Activated CD8-positive, alpha-beta memory T cell treated with anti-CD3 and anti-CD28 coated beads for 1 hour (primary cell): ENCODE measurements around the gene BCL2L12.
"Not testable (repeated sequence)": the region's sequence is repeated elsewhere in the genome, so short reads cannot be mapped to it uniquely, and the experiment has no call there.

ENCODE experiments used
- DNase-seq, 2 donors: peaks; one replicate each; pipeline ENCODE4 v3.0.0-alpha.2; 2020; ENCODE audit warnings: low read depth in 1 of 2; ENCODE audit errors: extremely low read depth in 1 of 2

BCL2L12 gene

DNA sequence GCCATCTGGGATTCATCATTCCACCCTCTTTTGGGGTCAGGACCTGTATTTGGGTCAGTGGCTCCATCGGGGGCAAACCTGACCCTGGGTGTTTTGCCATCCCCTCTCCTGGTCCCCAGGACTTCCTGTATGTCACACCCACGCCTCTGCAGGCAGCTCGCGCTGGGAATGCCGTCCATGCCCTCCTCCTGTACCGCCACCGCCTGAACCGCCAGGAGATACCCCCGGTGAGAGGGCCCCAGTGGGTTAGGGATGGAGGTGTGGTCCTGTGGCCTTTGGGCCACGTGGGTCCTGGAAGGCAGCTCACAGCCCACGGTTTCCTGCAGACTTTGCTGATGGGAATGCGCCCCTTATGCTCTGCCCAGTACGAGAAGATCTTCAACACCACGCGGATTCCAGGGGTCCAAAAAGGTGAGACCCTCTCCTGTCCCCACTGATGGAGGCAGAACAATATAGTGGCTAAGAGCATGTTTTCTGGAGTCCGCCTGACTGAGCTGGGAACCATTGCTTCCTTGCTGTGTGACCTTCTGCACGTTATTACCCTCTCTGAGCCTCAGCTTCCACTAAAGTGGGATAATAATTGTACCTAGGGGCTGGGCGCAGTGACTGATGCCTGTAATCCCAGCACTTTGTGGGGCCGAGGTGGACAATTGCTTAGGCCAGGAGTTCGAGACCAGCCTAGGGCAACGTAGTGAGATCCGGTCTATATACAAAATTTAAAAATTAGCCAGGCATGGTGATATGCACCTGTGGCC lies 39.3 kb downstream of the BCL2L12 start:
- no peak for DNase-seq

DNA sequence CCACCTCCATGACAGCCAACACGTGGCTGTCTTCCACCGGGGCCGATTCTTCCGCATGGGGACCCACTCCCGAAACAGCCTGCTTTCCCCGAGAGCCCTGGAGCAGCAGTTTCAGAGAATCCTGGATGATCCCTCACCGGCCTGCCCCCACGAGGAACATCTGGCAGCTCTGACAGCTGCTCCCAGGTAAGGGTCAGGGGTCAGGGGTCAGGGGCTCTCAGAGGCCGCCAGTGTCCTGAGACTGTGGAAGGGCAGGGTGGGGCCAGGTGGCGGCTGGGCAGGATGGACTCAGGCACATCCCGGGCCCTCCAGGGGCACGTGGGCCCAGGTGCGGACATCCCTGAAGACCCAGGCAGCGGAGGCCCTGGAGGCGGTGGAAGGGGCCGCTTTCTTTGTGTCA lies 40.2 kb downstream of the BCL2L12 start:
- DNase-seq = no peak

DNA sequence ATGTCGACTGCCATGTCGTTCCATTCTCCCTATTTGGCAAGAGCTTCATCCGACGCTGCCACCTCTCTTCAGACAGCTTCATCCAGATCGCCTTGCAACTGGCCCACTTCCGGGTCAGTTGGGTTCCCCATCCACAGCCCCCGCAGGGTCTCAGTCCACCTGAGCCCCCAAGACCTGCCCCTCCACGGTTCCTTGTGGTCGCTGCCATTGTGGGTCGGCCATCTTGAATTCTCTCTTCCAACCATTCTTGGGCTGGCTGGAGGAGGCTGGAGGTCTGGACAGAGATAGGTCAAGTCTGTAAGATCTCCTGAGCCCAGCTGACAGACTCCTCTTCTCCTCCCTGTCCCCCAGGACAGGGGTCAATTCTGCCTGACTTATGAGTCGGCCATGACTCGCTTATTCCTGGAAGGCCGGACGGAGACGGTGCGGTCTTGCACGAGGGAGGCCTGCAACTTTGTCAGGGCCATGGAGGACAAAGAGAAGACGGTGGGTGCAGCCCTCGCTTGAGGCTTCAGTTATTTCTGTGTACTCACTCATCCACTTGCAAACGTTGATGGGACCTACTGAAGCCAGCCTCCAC lies 44.7 kb downstream of the BCL2L12 start:
- DNase-seq = no peak

DNA sequence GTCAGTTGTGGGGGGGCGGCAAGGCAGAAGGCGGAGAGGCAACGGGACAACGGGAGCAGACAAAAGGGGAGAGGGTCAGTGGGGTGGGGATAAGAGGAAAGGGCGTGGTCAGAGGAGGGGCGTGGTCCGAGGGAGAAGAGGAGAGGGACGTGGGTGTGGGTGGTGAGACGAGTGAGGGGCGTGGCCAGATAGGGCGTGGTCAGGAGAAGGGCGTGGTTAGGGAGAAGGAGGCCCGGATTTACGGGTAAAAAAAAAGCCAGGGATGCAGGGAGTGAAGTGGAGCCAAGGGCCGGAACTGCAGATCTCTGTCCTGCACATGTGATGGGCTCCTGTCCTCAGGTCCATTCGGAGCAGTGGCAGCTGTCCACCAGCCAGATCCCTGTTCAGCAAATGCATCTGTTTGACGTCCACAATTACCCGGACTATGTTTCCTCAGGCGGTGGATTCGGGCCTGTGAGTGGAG lies 46.7 kb downstream of the BCL2L12 start:
- DNase-seq = no peak

DNA sequence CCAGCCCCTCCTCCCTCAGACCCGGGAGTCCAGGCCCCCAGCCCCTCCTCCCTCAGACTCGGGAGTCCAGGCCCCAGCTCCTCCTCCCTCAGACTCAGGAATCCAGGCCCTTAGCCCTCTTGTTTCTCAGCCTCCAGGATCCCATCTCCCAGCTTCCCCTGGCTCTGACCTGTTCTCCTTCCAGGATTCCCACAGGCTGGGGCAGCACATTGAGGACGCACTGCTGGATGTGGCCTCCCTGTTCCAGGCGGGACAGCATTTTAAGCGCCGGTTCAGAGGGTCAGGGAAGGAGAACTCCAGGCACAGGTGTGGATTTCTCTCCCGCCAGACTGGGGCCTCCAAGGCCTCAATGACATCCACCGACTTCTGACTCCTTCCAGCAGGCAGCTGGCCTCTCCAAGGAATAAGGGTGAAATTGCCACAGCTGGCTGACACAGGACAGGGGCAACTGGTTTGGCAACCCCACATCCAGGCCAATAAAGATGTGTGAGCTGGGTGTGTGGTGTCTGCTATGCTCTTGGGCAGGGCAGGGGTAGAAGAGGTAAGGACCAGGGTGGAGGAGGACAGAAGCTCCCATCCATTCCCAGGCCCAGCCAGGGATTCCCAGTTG lies 47.6 kb downstream of the BCL2L12 start:
- DNase-seq = no peak

DNA sequence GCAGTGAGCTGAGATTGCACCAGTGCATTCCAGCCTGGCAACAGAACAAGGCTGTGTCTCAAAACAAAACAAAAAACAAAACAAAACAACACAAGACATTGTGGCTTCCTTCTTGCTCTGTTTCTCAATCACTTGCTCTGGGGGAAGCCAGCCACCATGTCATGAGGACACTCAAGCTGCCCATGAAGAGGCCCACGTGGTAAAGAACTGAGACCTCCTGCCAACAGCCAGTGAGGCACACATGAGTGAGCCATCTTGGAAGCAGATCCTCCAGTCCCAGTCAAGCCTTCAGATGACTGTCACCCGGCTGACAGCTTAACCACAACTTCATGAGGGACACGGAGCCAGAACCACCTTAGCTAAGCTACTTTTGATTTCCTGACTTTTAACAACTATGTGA lies 50.4 kb downstream of the BCL2L12 start:
- DNase-seq = no peak

DNA sequence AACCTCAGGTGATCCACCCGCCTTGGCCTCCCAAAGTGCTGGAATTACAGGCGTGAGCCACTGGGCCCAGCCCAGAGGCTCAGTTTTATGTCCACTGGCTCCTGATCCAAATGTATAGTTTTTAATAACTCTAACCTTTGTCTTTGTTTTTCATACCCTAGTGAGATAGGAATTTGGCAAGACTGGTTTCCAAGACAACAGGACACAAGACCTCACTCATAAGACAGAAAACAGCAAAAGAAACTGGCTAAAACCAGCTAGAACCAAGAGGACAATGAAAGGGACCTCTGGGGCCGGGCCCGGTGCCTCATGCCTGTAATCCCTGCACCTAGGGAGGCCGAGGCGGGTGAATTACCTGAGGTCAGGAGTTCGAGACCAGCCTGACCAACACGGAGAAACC lies 52.8 kb downstream of the BCL2L12 start:
- no peak for DNase-seq

DNA sequence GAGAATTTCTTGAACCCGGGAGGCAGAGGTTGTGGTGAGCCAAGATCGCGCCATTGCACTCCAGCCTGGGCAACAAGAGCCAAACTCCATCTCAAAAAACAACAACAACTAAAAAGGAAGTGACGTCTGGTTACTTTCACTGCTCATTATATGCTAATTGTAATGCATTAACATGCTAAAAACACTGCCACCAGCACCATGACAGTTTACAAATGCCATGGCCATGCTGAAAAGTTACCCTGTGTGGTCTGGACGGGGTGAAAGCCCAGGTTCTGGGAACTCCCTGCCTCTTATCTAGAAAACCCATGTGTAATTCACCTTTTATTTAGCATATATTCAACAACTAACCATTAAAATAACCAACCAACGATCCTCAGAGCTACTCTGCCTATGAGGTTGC lies 53.3 kb downstream of the BCL2L12 start:
- no peak for DNase-seq

DNA sequence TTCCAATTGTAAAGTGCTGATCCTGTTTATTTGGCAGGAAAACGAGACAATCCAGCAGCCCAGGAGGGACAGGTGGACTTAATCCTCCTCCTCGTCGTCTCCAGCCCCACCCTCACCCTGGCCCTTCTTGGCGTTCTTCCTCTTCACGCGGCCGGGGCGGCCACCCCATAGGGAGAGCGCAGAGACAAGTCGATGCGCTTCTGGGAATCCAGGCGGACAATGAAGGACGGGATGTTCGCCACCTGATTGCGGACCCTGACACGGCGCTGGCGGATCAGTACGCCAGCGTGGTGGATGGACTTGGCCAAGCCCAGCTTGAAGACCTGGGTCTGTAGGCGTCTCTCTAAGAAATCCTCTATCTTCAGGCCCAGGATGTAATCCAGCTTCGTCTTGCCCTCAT lies 53.7 kb downstream of the BCL2L12 start:
- DNase-seq = not testable (repeated sequence)
